ENCODE results near the gene SERPINE2. TPM values are rescaled to one million over a fixed set of nuclear protein-coding genes. Genes with fewer than 3 reads are reported as not detected.

The SERPINE2 gene
- total RNA-seq, 2 donors from 2014 or later: 13.6 to 19.2 TPM

GRCh38 chr2:224016963-224017362 lies 22.1 kb downstream of the SERPINE2 start:
- no peaks in the 10 kb centered on the region for H3K36me3 ChIP-seq
- no peaks in the 10 kb centered on the region for H3K27me3 ChIP-seq
- no peak overlapping the region for H3K4me3 ChIP-seq
- no peak for DNase-seq
- TF ChIP-seq, protein P1, sequence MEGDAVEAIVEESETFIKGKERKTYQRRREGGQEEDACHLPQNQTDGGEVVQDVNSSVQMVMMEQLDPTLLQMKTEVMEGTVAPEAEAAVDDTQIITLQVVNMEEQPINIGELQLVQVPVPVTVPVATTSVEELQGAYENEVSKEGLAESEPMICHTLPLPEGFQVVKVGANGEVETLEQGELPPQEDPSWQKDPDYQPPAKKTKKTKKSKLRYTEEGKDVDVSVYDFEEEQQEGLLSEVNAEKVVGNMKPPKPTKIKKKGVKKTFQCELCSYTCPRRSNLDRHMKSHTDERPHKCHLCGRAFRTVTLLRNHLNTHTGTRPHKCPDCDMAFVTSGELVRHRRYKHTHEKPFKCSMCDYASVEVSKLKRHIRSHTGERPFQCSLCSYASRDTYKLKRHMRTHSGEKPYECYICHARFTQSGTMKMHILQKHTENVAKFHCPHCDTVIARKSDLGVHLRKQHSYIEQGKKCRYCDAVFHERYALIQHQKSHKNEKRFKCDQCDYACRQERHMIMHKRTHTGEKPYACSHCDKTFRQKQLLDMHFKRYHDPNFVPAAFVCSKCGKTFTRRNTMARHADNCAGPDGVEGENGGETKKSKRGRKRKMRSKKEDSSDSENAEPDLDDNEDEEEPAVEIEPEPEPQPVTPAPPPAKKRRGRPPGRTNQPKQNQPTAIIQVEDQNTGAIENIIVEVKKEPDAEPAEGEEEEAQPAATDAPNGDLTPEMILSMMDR (IDR thresholded peaks at IDR 0.05): no peak
- no peaks in the 10 kb centered on the region for H3K4me1 ChIP-seq
- H3K9ac ChIP-seq (ENCODE audit: low read depth in 2 of 2, low read length in 2 of 2): no peak overlapping the region
- no peak overlapping the region for H3K27ac ChIP-seq
- intact Hi-C loops (cut with DNase I): no loop called here
- H3K9me3 ChIP-seq: no peaks in the 10 kb centered on the region

GRCh38 chr2:224014336-224014735 lies 24.8 kb downstream of the SERPINE2 start:
- no peaks in the 10 kb centered on the region for H3K36me3 ChIP-seq
- H3K27me3 ChIP-seq: no peaks in the 10 kb centered on the region
- H3K4me1 ChIP-seq: peaks cover 7% of the 10 kb centered on the region
- TF ChIP-seq, protein P1 (IDR thresholded peaks at IDR 0.05): no peak
- intact Hi-C loops (cut with DNase I): no loop called here
- H3K27ac ChIP-seq: no peak overlapping the region
- no peak for DNase-seq
- H3K9ac ChIP-seq (ENCODE audit: low read depth in 2 of 2, low read length in 2 of 2): no peak overlapping the region
- no peak overlapping the region for H3K4me3 ChIP-seq
- H3K9me3 ChIP-seq: no peaks in the 10 kb centered on the region

GRCh38 chr2:224011837-224012236 lies 27.2 kb downstream of the SERPINE2 start:
- no peak for DNase-seq
- Histone ChIP-seq H3K27ac (no peak overlapping the region), H3K4me1 (peaks cover 9% of the 10 kb centered on the region), H3K4me3 (no peak overlapping the region), H3K27me3 (no peaks in the 10 kb centered on the region), H3K36me3 (no peaks in the 10 kb centered on the region), H3K9ac (ENCODE audit: low read depth in 2 of 2, low read length in 2 of 2) (no peak overlapping the region), H3K9me3 (no peaks in the 10 kb centered on the region)
- intact Hi-C loops (cut with DNase I): no loop called here
- TF ChIP-seq, protein P1 (IDR thresholded peaks at IDR 0.05): no peak

- DNase-seq: no peak
- H3K9ac ChIP-seq (ENCODE audit: low read depth in 2 of 2, low read length in 2 of 2): no peak overlapping the region
- H3K27me3 ChIP-seq: no peaks in the 10 kb centered on the region
- H3K4me1 ChIP-seq: peaks cover 9% of the 10 kb centered on the region
- peak overlapping the region; percentile 76 for H3K27ac ChIP-seq
- no peaks in the 10 kb centered on the region for H3K36me3 ChIP-seq
- TF ChIP-seq, protein P1 (IDR thresholded peaks at IDR 0.05): no peak
- no peaks in the 10 kb centered on the region for H3K9me3 ChIP-seq
- intact Hi-C loops (cut with DNase I): no loop called here
- no peak overlapping the region for H3K4me3 ChIP-seq
Observed at GRCh38 chr2:224009605-224010315, 29.3 kb downstream of the SERPINE2 start.

DNA sequence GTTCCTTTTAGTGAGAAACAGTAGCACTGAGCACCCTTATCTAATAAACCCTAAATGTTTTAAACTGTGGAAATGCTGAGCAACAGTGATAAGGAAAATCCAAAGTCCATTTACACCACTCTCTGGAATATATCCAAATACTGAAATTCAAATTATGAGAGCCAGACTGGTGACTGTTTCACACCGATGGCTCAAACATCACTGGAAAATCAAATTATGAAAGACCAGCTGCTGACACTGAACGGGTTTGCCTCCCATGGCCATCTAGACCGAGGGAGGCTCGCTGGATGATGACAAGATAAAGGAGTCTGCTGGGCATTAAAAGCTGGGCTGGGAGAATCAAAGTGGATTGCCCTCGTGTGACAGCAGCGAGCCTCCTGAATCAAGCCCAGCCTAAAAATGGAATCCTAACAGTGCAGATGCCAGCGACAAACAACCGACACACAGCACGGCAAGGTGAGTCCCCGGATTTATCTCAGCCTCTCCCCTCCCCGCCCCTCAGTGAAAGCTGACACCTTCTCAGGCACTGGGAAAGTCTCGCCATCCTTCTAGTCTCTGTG lies 30.3 kb downstream of the SERPINE2 start:
- Histone ChIP-seq H3K9ac (ENCODE audit: low read depth in 2 of 2, low read length in 2 of 2) (peak overlapping the region in 1 of 2 donors; percentile 47), H3K4me3 (no peak overlapping the region), H3K27me3 (no peaks in the 10 kb centered on the region), H3K27ac (peak overlapping the region; percentile 76), H3K4me1 (peaks cover 9% of the 10 kb centered on the region), H3K9me3 (no peaks in the 10 kb centered on the region), H3K36me3 (no peaks in the 10 kb centered on the region)
- DNase-seq: peak; percentile 61
- intact Hi-C loops (cut with DNase I): no loop called here
- TF ChIP-seq, protein P1 (IDR thresholded peaks at IDR 0.05): no peak

All from colonic mucosa (tissue), 4 donors.